ENCODE results near the gene IFI16. TPM values are rescaled to one million over a fixed set of nuclear protein-coding genes. Genes with fewer than 3 reads are reported as not detected.
A peak's percentile ranks its signal among the peaks of the same experiment; 100 is the strongest.

The IFI16 gene
- total and polyA plus RNA-seq, 2 donors (not counting 3 experiments of a cell fraction or from before 2014, with no cell fraction given) = 52.8 to 183 TPM

DNA sequence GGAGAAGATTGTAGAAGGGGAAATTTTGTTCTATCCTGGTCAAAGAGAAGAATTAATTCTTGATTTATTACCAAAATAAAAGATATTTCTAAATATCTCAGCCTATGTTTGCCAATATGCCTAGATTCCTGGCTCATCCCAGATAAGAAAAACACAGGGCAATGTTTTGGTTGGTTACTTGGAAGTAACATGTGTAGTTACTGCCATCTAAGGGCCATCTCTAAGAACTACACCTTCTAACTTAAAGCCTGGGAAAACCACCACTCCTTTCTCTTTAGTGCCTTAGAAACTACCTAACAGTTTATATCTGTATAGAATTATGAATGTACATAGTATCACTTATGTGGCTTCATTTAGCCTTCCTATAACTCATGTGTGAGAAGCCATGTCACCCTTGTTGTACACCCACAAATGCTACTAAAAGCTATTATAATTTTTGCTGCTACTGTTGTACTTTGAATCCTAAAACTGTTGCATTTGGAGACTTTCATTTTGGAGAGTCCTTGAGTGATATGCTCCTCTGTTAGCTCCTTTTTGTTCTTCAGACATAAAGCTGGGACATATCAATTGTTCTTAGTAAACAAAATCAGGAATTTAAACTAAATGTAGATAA is 62.4 kb downstream of the IFI16 start:
- no peak overlapping the region for H3K27ac ChIP-seq (ENCODE audit: insufficient read depth, low read depth, low read length)
- FAIRE-seq = peak; percentile 62
- no peaks in the 10 kb centered on the region for H4K20me1 ChIP-seq (replicated peaks; ENCODE audit: control insufficient read depth, extremely low read depth, insufficient read depth, low read length)
- peak; percentile 66 for DNase-seq (ENCODE audit: low read depth, low spot score)
- intact Hi-C loops (cut with micrococcal nuclease) (loop anchor here (1.0 to 5.0 kb wide), 7 partner anchors 74 to 1490 kb away; no protein-coding TSS in a partner anchor), dilution Hi-C loops (cut with MboI; ENCODE audit: extremely low pct_ligation_motif_present, low sequenced_read_pairs) (no loop called here)
- peaks cover 11 to 14% of the 10 kb centered on the region in 2 experiments for H3K27me3 ChIP-seq (ENCODE audit: control insufficient read depth in 2 of 2, insufficient read depth in 2 of 2, low read length in 2 of 2)
- H2AFZ ChIP-seq (ENCODE audit: low read depth, low read length) = no peak overlapping the region
- H3K4me3 ChIP-seq (replicated peaks in 1 of 3; ENCODE audit: insufficient read depth in 1 of 3, low read depth in 1 of 3, low read length in 3 of 3) = no peak overlapping the region
- BruUV-seq (replicated peaks) = no TSS peak
- TF ChIP-seq JUN (IDR thresholded peaks at IDR 0.05; ENCODE audit: borderline replicate concordance, insufficient read depth, insufficient read length, low read depth) = no peak
- no peak for TF ChIP-seq FOS (IDR thresholded peaks at IDR 0.05; ENCODE audit: borderline replicate concordance, insufficient read depth, low read length)
- no peak for TF ChIP-seq MYC (IDR thresholded peaks at IDR 0.05; ENCODE audit: low read depth, low read length)
- TF ChIP-seq, protein P1, sequence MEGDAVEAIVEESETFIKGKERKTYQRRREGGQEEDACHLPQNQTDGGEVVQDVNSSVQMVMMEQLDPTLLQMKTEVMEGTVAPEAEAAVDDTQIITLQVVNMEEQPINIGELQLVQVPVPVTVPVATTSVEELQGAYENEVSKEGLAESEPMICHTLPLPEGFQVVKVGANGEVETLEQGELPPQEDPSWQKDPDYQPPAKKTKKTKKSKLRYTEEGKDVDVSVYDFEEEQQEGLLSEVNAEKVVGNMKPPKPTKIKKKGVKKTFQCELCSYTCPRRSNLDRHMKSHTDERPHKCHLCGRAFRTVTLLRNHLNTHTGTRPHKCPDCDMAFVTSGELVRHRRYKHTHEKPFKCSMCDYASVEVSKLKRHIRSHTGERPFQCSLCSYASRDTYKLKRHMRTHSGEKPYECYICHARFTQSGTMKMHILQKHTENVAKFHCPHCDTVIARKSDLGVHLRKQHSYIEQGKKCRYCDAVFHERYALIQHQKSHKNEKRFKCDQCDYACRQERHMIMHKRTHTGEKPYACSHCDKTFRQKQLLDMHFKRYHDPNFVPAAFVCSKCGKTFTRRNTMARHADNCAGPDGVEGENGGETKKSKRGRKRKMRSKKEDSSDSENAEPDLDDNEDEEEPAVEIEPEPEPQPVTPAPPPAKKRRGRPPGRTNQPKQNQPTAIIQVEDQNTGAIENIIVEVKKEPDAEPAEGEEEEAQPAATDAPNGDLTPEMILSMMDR (IDR thresholded peaks at IDR 0.05; ENCODE audit: extremely low read depth in 1 of 2, insufficient read depth in 1 of 2, low read depth in 1 of 2, low read length in 2 of 2) = peak; percentile 50 to 57
- TF ChIP-seq EZH2 (IDR thresholded peaks at IDR 0.05; ENCODE audit: borderline replicate concordance, low read depth, low read length, severe bottlenecking) = no peak
- no peak for TF ChIP-seq POLR2AphosphoS5 (IDR thresholded peaks at IDR 0.05; ENCODE audit: insufficient read depth, low read depth, low read length)
- H3K9me1 ChIP-seq (replicated peaks; ENCODE audit: control insufficient read depth, extremely low read depth, insufficient read depth, low read length) = no peaks in the 10 kb centered on the region
- CTCF ChIA-PET = interaction anchor here (0.5 to 6.8 kb wide), 23 partner anchors 10 to 1194 kb away, joined by 3 to 131 read pairs (median 4); no protein-coding TSS in a partner anchor
- peaks cover 8% of the 10 kb centered on the region for H3K4me1 ChIP-seq (ENCODE audit: control insufficient read depth, extremely low read depth, insufficient read depth, low read length)
- H3K9me3 ChIP-seq (replicated peaks; ENCODE audit: control insufficient read depth, insufficient read depth, low read length) = no peaks in the 10 kb centered on the region
- no peak overlapping the region for H3K4me2 ChIP-seq (ENCODE audit: insufficient read depth, low read length)
- POLR2A ChIA-PET = interaction anchor here (0.6 kb wide), 1 partner anchor 960 kb away, joined by 3 read pairs; no protein-coding TSS in a partner anchor
- H3K79me2 ChIP-seq (ENCODE audit: control insufficient read depth, insufficient read depth, low read length) = no peaks in the 10 kb centered on the region
- no peaks in the 10 kb centered on the region for H3K36me3 ChIP-seq (ENCODE audit: control insufficient read depth in 2 of 2, extremely low read depth in 1 of 2, insufficient read depth in 2 of 2, low read length in 2 of 2)
- H3K9ac ChIP-seq (replicated peaks; ENCODE audit: extremely low read depth, insufficient read depth, low read length) = no peak overlapping the region

All from endothelial cell of umbilical vein (primary cell).